Activated gamma-delta T cell treated with Interleukin-2 at 50 U/mL for 16 hours (primary cell): ENCODE results near the gene TRIM10.
"Not testable (repeated sequence)": the region's sequence is repeated elsewhere in the genome, so short reads cannot be mapped to it uniquely, and the experiment has no call there.

ENCODE experiments used
- DNase-seq: peaks from one replicate; pipeline ENCODE4 v3.0.0-alpha.2; 2020

TRIM10 gene

GRCh38 chr6:30152910-30153610 is 8.0 kb downstream of the TRIM10 start:
- no peak for DNase-seq

DNA sequence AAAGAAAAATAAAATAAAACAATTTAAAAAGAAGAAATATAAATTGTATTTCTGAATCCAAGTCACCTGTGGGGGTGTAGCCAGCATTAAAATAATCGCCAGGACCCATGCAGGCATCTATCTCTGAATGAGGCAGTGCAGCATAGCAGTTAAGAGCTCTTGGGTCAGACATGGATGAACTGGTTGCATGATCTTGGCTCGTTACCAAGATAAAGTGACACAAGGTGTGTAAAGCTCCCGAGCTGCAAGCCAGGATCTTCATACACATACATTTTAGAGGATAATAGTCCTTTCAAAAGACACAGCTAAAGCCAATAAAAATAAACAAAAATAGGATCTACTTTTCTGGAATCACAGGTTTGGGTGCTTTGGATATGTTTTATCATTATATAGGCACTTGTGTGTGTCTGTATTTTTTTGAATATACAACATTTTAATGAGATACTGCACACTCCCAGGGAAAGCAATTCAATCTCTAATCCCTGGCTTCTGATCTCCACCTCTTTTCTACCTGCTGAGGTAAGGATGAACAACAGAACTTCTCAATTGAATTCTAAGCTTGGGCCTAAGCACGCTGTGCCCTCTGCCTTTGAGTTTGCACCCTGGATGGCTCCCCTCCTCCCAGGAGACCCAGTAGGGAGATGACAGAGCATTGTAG is 8.9 kb downstream of the TRIM10 start:
- no peak for DNase-seq

DNA sequence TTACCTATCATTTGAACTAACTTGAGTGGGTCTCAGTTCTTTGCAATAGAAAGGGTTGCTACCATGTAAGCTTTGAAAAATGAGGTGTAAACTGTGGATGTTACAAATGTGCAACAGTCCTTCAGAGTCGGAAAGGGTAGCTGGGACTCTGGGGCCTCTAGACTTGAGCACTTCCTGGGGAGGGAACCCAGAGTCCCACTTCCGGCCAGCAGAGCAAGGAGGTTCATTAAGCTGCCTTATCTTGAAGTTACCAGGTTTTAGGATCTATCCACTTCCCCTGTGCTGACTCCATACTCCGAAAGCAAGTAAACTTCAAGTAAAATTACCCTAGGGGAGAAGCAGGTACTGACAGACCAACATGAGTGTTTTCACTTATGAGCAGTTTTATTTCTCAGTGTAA is 9.4 kb downstream of the TRIM10 start:
- no peak for DNase-seq

GRCh38 chr6:30150671-30151395 is 10.2 kb downstream of the TRIM10 start:
- no peak for DNase-seq

DNA sequence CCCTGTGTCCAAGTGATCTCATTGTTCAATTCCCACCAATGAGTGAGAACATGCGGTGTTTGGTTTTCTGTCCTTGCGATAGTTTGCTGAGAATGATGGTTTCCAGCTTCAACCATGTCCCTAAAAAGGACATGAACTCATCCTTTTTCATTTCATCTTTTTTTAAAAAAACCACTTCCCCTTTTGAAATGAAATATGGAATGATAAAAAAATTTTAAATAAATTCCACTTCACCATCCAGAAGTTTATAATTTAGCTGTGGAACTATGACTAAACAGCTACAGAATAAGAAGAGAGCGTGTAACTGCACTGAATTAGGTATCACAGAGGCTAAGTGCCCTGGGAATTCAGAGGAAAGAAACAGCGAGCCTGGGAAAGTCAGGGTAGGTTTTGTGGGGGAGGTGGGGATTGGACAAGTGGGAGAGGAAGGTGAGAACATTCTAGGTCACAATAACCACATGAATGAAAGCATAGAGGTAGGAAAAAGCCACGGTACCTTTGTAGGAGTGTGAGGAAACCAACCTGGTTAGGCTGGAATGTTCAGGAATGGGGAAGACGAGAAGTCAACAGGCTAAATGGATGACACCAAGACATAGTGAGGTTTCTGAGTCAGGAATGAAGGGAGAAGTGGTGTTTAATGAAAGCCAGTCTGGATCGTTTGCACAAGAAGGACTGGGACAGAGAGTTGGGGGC is 11.0 kb downstream of the TRIM10 start:
- no peak for DNase-seq

DNA sequence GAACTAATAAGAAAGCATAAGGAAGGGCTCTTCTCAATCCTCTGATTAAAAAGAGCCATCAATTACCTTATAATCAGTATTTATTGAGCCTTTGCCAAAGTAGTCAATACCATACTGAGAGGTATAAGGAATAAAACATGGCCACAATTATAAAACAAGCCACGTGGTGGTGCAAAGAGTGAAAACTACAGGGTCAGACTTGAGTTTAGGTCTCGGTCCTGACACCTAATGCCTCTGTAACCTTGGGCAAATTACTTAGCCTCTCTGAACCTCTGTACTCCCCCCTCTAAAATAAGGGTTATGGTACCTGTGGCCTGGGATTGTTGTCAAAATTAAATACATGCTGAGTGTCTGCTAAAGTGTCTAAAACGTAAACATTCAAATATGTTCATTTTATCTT is 11.8 kb downstream of the TRIM10 start:
- DNase-seq, result no peak

GRCh38 chr6:30147096-30147495 is 13.9 kb downstream of the TRIM10 start:
- DNase-seq, result no peak

- DNase-seq, result no peak
Measured at GRCh38 chr6:30145818-30146217, 15.2 kb downstream of the TRIM10 start.

- no peak for DNase-seq
Measured at GRCh38 chr6:30144811-30145210, 16.2 kb downstream of the TRIM10 start.

GRCh38 chr6:30143780-30144179 is 17.2 kb downstream of the TRIM10 start:
- DNase-seq, result no peak

GRCh38 chr6:30142665-30143064 is 18.3 kb downstream of the TRIM10 start:
- DNase-seq, result no peak

- not testable (repeated sequence) for DNase-seq
Measured at GRCh38 chr6:30140240-30140639, 20.8 kb downstream of the TRIM10 start.

GRCh38 chr6:30136570-30137286 is 24.3 kb downstream of the TRIM10 start:
- DNase-seq, result no peak

- DNase-seq, result no peak
Measured at GRCh38 chr6:30135757-30136156, 25.3 kb downstream of the TRIM10 start, which contains the start of gene TRIM40. Gene TRIM40 (plus strand): TSS chr6:30136140. CDS start chr6:30137037, 897 bp downstream.

DNA sequence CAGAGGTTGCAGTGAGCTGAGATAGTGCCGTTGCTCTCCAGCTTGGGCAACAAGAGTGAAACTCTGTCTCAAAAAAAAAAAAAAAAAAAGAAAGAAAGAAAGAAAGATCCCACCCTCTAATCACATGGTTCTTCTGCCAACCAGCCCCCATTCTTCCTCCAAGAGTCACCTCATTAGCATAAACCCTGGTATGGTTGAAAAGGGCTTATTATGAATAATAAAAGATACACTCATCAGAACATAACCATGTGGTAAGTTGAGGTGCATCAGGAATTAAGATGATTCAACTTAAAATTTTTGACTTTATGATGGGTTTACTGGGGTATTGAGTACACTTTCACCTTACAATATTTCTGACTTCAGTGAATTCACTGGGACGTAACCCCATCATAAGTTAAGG is 25.9 kb downstream of the TRIM10 start:
- DNase-seq, result no peak

DNA sequence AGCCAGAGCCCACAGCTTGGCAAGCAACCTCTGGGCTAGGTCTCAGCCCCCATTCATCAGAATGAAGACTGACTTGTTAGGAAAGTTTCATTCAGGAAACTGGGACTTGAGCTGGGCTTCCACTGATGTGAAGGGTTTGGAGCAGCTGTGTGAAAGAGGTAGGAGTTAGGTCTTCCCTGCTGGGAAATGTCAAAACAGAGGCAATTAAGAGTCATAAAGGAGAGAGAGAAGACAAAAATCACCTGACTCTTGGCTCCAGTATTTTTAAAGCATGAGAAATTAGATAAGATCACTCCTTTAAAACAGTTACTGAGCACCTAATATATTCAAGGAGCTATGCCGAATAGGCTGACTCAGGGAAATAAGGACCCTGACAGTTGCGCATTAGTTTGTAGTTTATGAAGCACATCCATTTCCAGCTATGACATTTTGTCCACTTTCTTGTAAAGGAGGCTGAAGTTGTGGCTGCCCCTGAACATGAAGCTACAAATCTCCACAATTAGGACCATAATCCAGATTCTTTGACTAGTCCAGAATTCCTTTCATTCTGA is 29.0 kb downstream of the TRIM10 start:
- no peak for DNase-seq

DNA sequence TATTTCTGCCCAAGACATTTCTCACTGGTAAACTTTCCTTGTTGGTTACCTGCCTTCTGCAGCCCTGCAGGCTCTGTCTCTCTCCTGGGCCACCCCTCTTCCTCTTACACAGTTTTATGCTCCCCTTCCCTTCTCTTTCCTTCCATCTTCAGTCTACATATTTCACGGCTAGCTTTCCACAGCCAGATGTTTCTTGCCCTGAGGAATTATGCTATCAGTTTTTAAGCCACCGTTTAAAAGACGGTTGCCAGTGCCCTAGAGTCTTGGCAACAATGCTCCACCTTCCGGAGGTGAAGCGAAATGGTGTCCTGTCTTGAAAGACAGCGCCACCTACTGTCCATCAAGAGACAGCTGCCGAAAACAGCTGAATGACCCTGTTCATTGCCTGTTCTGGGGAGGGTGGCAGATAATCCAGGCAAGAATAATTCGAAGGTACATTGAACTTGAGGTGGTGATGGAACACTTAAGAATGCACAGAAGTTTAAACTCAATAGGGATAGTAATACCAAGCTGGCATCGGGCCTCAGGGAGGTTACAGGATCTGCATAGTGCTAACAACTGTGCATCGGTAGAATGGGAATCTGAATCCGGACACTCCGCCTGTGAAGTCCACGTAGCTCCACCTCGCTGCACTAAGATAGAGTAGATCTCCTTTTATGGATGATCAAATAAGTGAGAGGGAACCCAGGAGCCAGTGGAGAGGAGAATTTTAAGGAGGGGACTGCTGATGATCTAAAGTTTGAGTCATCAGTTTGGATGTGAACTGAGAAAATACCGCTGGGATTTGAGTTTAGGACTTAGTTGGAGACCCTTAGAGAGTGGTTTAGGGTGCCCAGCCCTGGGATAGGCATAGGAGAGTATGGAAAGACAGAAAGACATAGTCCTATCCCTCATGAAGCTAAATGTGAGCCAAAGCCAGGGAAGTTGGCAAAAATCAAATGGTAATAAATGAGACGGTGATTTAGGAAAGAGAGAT is 29.8 kb downstream of the TRIM10 start:
- DNase-seq, result peak; percentile 66

DNA sequence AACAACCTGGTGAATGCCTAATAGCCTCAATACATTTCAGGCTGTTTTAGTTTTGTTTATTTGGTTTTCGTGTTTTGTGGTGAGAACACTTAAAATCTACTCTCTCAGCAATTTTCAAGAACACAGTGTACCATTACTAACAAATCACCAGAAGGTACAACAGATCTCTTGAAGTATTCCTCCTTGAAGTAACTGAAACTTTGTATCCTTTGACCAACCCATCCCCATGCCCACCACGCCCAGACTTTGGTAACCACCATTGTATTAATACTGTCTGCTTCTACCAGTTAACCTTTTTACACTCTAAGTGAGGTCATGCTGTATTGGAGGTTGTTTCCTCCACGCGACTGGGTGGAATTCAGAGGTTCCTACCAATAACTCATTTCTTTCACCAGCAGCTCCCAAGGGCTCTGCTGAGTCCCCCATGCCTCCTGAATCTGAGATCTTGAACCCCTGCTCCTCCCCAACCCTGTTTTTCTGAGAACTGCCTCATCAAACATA is 30.8 kb downstream of the TRIM10 start:
- DNase-seq, result no peak

DNA sequence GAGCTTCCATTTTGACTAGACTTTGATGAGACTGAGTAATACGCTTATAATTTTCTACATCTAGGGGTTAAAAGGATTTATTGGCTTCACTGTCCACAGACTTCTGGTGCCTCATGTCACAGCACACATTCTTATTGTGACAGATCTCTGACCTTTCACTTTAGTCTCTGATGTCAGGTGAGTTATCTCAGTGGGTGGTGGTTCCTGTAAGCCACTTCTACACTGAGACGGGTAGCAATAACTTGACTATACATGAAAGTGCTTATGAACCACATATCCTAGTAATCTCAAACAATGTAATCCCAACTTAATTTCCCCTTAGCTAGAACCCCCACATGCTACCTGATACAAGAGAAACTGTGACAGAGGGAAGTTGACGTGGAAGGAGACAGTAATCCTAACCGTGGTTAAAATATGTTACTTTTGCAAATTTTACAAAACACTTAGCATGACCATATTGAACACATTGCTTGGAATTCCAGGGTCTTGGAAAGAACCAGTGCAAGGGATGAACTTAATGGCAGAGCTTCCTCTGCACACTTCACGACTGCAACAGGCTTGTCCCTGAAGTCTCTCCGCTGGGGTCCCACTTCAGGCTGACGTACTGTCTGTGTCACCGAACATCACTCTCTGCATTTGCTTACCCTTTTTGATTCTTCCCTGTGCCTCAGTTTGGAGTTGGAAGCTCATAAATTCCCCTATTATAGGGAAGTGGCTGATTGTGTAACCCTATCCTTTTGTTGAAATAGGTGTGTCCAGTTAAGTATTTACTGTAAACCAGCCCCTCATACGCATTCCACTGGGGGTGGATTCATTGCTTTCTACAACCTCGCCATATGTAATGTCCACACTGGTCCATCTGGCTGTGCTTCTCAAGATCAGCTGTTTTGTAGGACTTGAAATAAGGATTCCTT is 31.5 kb downstream of the TRIM10 start:
- no peak for DNase-seq
